Measurements from ENCODE around the gene TOR4A. TPM values are rescaled to one million over a fixed set of nuclear protein-coding genes. Genes with fewer than 3 reads are reported as not detected.

Gene TOR4A
- total and polyA plus RNA-seq, 2 donors (not counting 1 experiment from before 2014, with no cell fraction given), result 8.3 to 15.3 TPM

DNA sequence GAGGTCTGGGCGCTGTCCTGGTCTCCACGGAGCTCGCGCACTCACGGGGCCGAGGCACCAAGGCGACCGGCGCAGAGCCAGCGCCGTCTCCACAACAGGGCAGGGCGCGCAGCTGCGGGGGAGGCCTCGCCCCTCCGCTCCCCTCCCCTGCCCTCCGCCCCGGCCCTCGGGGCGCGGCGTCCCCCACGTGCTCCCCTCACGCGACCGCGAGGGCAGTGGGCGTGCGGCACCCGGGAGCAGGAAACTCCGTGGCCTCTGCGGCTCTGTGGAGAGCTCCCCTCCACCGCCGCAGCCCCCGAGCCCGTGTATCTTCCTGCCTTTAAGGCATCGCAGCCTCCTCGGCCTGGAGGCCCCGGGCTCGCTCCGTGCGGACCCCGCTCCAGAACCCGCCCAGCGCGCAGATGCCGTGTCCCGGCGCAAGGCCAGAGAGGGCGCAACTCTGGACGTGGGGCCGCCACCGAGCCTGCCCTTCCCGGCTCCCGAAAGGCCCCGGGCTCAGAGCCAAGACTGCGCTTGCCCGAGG is 37.1 kb upstream of the TOR4A start:
- Histone ChIP-seq H3K9me3 (ENCODE audit: control extremely low read depth in 1 of 3, control insufficient read depth in 2 of 3, insufficient read depth in 1 of 3, low read length in 2 of 3) (peaks cover 0 to 3% (median 0%) of the 10 kb centered on the region in 3 donors), H3K27ac (ENCODE audit: low read length in 2 of 2) (peak overlapping the region; percentile 83 to 90), H3K36me3 (replicated peaks in 1 of 2; ENCODE audit: control extremely low read depth in 1 of 2, control insufficient read depth in 1 of 2, extremely low read depth in 1 of 2, insufficient read depth in 2 of 2, low read length in 1 of 2) (peaks cover 0 to 20% of the 10 kb centered on the region in 2 experiments), H3K4me3 (ENCODE audit: control extremely low read depth in 1 of 5, extremely low read depth in 1 of 5, insufficient read depth in 1 of 5, low read depth in 2 of 5, low read length in 4 of 5) (peak overlapping the region; percentile 50 to 84 (median 73)), H4K20me1 (ENCODE audit: control insufficient read depth, insufficient read depth, low read length, poor library complexity, severe bottlenecking) (peaks cover 51% of the 10 kb centered on the region), H3K9ac (ENCODE audit: low read length) (peak overlapping the region; percentile 72), H2AFZ (ENCODE audit: insufficient read depth, low read depth, low read length, poor library complexity, severe bottlenecking) (peak overlapping the region; percentile 89), H3K4me1 (ENCODE audit: control insufficient read depth in 2 of 2, insufficient read depth in 2 of 2, low read length in 2 of 2) (peaks cover 35 to 59% of the 10 kb centered on the region in 2 donors), H3K79me2 (ENCODE audit: control insufficient read depth, insufficient read depth, low read length) (peaks cover 60% of the 10 kb centered on the region), H3K27me3 (replicated peaks in 1 of 4; ENCODE audit: control extremely low read depth in 1 of 4, control insufficient read depth in 3 of 4, insufficient read depth in 4 of 4, low read length in 3 of 4) (no peaks in the 10 kb centered on the region), H3K4me2 (replicated peaks; ENCODE audit: low read depth, low read length, poor library complexity, severe bottlenecking) (peak overlapping the region; percentile 95)
- Mint-ChIP-seq H3K27ac (peak overlapping the region; percentile 56), H3K4me1 (peaks cover 45% of the 10 kb centered on the region), H3K27me3 (no peaks in the 10 kb centered on the region), H3K9me3 (ENCODE audit: insufficient read depth) (no peaks in the 10 kb centered on the region), H3K4me3 (peak overlapping the region; percentile 72)
- DNase-seq (no peak), ATAC-seq (ENCODE audit: low read depth) (peak; percentile 15)
- intact Hi-C loops (cut with micrococcal nuclease), result loop anchor here (1.0 kb wide), 2 partner anchors 17 to 35 kb away; partner anchors contain the start of genes NDOR1 and TMEM203
- POLR2A ChIA-PET, result interaction anchor here (0.5 to 1.7 kb wide), 20 partner anchors 13 to 398 kb away, joined by 3 to 29 read pairs (median 4); partner anchors contain the start of genes AJM1, ARRDC1, MAN1B1 and NELFB
- no peak for TF ChIP-seq EZH2 (IDR thresholded peaks at IDR 0.05; ENCODE audit: borderline replicate concordance, insufficient read depth, low read depth, low read length, poor library complexity, severe bottlenecking)
- TF ChIP-seq, protein P1, sequence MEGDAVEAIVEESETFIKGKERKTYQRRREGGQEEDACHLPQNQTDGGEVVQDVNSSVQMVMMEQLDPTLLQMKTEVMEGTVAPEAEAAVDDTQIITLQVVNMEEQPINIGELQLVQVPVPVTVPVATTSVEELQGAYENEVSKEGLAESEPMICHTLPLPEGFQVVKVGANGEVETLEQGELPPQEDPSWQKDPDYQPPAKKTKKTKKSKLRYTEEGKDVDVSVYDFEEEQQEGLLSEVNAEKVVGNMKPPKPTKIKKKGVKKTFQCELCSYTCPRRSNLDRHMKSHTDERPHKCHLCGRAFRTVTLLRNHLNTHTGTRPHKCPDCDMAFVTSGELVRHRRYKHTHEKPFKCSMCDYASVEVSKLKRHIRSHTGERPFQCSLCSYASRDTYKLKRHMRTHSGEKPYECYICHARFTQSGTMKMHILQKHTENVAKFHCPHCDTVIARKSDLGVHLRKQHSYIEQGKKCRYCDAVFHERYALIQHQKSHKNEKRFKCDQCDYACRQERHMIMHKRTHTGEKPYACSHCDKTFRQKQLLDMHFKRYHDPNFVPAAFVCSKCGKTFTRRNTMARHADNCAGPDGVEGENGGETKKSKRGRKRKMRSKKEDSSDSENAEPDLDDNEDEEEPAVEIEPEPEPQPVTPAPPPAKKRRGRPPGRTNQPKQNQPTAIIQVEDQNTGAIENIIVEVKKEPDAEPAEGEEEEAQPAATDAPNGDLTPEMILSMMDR (IDR thresholded peaks at IDR 0.05), result no peak
- under 1% methylated on average over 58 of the region's 58 CpGs for WGBS (ENCODE audit: insufficient coverage)
- CTCF ChIA-PET, result interaction anchor here (0.6 to 8.9 kb wide), 9 partner anchors 13 to 194 kb away, joined by 3 to 76 read pairs (median 6); partner anchors contain the start of genes ANAPC2, CYSRT1, MAN1B1 and NELFB

Measured in B cell (primary cell).